ENCODE measurements around the gene GOLGA6L7.
"Not testable (repeated sequence)": the region's sequence is repeated elsewhere in the genome, so short reads cannot be mapped to it uniquely, and the experiment has no call there.

GOLGA6L7 gene, protein sequence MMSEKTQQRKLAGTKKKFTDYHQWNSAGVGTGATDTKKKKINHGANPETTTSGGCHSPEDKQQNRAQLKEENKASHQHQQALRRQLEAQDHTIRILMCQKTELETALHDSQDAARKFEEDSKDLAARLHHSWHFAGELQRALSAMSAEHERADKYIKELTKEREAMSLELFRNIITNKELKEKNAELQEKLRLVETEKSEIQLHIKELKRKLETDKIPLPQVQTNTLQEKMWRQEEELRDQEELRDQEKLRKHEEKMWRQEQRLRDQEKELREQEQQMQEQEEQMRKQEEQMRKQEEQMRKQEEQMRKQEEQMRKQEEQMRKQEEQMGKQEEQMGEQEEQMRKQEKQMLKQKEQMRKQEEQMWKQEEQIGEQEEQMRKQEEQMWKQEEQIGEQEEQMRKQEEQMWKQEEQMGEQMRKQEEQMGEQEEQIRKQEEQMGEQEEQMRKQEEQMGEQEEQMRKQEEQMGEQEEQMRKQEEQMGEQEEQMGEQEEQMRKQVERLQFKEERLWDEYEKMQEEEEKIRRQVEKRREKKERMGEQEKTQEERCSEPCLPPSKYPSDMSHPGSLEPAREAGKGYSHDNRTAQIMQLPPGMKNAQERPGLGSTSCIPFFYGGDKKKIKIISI

DNA sequence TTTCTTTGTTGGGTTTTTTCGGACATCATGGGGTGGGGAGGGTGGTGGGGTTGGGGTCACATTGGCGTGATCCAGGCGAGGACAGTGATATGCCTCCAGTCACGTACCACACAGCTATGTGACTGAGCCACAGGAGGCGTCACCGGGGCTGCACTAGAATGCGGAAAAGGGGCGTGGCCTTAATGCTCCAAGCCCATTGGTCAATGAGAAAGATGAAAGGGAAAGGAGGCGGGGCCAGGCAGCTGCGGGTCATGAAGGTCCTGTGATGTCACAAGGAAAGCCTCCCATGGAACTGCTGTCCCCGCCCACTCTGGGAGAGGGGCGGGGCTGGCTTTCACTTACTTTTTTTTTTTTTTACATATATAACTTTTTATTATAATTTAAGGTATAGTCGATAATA is at the start of gene GOLGA6L7:
TSS of gene GOLGA6L7 (minus strand) at position 124 of the 400 bp plus-strand sequence. CDS start at position 29, 95 bp downstream.
- DNase-seq (ENCODE audit: extremely low read depth in 1 of 2, low read depth in 1 of 2), result not testable (repeated sequence)

DNA sequence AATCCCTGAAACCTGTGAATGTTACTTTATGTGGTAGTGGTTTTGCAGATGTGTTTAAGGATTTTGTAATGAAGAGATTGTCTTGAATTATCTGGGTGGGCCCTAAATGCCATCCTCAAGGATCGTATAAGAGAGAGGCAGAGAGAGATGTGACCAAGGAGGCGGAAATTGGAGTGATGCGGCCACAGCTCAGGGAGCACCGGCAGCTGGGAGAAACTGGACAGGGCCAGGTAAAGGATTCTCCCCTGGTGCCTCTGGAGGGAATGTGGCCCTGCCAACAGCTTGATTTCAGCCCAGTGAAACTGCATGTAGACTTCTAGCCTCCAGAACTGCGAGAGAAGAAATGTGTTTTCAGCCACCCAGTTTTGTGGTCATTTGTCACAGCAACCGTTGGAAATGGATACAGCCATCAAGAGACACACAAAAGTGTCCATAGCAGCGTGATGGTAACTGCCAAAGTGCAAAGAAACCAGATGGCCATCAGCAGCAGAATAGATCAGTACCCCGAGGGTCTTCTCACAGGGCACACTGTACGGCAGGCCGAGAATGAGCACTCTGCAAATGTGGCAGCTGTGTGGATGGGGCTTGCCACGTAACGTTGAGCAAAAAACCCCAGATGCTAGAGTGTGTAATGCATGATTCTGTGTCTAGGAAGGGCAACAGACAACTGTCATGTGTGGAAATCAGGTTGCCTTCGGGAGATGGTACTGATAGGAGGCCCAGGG is 49.6 kb upstream of the GOLGA6L7 start:
- DNase-seq (ENCODE audit: extremely low read depth in 1 of 2, low read depth in 1 of 2), result no peak

DNA sequence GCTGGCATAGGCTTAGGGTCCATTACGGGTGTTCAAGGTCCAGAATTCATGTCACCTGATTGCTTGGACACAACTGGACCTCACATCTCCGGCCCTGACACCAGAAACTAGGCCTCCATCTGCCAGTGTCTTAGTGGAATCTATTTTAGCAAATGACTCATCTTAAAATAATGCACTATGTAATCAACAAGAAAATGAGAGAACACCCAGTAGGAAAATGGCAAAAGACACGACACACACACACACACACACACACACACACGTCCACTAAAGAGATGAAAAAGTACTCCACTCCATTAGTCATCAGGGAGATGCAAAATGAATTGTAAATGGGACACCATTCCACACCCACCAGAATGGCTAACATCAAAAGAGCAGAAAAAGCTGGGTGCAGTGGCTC is 48.5 kb upstream of the GOLGA6L7 start:
- DNase-seq (ENCODE audit: extremely low read depth in 1 of 2, low read depth in 1 of 2), result no peak

DNA sequence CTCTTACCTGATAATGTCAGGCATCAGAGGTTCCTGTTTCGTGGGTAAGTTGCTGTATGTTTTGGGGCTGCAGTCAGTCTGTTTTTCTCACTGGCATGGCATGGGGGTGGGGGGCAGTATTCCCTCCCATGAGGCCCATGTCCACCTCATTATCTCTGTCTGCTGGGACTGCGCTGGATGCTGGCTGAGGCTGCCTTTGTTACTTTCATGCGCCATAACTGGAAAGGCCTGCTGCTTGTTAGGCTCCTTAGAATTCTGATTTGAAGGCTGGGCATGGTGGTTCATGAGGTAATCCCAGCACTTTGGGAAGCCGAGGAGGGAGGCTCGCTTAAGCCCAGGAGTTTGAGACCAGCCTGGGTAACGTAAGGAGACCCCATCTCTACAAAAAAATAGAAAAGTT is 47.1 kb upstream of the GOLGA6L7 start:
- DNase-seq (ENCODE audit: extremely low read depth in 1 of 2, low read depth in 1 of 2), result no peak

DNA sequence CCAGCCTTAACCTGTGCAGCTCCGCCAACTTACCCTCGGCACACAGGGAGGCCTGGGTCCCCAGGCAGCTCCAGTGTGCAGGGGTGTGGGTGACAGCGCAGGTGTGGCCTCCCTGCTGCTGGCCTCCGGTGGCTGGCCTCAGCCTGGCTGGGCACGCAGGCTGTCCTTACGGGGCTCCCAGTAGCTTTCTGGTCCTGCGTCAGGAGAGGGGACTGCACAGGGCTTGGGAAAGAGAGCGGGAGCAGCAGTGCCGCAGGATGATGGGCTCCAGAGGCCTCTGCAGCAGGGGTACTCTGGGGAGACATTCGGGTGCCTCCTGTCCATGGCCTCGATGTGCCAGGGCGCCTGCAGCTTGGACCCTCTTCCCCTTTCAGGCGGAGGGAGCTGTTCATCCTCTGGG is 46.7 kb upstream of the GOLGA6L7 start:
- DNase-seq (ENCODE audit: extremely low read depth in 1 of 2, low read depth in 1 of 2), result no peak

DNA sequence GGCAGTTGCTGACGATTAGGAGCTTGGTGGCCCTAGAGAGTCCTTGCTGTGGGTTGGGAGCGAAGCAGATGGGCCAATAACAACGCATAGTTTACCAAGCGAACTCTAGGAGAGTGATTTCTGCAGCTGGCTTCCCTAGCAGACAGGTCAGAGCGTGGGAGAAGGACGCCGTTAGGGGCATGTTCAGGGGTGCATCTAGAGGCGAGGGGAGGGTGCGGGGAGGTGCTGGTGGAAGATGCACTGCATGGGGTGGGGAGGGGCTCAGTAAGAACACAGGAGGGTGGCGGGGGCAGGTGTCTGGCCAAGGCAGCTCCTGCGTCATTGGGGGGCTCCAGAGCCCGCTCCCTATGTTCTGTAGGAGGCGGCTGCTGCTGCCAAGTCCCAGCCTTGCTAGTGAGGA is 46.2 kb upstream of the GOLGA6L7 start:
- DNase-seq (ENCODE audit: extremely low read depth in 1 of 2, low read depth in 1 of 2), result no peak

DNA sequence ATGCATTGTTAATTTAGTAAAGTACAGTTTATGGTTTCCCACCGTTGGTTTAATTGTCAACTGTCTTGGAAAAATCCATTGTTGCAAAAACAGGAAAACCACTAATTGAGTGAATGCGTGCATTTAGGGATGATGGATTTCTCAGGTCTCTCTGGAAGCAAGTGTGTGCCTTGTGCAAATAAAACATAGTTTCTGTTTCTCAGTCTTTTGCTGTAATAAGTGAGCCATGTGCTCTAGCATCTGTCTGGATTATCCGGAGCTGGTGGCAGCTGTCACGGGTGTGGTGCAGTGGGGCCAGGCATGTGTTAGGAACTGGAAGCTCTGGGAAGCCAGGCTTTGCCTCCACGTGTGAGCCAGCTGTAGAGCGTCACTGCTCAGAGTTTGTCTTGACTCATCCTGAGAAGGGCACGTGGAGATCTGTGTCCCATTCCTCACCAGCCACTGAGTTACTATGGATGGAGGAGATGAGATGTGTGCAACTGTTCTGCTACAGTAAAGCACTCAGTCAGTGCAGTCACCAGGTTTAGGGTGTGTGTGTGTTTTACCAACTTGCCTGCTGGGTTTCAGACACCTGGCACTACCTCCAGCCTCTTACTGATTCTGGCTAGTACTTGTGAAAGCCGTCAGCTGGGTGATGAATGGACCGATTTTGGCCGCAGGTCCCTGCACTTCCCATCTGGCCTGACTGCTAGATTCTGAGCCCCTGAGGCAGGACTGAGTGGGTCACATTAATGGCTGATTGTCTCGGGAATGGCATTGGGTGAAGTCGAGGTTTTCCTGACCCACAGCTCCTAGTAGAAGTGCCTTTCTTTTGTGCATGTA is 44.6 kb upstream of the GOLGA6L7 start:
- DNase-seq (ENCODE audit: extremely low read depth in 1 of 2, low read depth in 1 of 2), result no peak

DNA sequence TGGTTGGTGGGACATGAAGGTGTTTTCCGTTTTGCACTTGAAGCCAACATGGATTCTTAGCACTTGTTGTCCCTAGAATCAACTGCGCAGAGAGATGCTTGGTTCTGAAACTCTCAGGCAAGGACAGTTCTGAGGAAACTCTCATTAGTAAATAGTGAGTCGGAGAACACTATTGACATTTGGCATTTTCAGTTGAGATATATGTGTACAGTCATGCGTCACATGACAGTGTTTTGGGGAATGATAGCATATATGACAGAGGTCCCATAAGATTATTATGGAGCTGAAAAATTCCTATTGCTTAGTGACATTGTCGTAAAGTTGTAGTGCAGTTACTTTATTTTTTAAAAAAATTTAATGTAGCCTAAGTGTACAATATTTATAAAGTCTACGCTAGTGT is 43.1 kb upstream of the GOLGA6L7 start:
- DNase-seq (ENCODE audit: extremely low read depth in 1 of 2, low read depth in 1 of 2), result no peak

DNA sequence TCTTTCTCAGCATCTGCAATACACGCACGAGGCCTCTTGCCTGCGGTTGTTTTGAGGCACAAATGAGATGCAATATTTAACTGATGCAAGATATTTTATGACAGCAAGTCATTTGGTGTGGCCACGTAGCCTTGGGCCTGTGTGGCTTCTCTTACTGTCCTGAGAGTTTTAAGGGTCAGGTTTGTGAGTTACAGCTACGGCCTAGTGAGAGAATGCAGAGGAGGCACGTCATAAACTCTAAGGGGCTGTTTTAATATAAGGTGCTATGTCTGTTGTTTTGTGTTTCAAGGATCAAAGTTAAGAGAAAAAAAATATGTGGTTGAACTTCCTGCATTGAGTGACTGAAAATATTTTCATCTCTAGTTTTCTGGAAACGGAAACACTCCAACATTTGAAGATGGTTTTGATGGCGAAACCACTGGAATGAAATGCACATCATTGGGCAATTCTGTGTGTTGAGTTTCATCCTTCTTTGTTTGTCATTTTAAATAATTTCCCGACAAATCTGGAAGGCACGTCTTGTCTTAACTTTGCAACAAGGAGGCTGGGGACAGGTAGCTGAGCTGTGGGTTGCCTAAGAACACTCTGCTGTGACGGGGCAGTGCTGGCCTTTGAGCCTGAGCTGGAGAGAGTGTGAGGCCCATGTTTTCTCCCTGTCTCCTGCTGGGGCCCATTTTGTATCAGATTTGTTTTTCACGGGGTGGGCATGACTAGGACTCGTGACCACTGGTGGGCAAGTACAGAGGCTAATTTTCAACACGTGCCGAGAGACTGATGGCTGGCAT is 42.5 kb upstream of the GOLGA6L7 start:
- no peak for DNase-seq (ENCODE audit: extremely low read depth in 1 of 2, low read depth in 1 of 2)

DNA sequence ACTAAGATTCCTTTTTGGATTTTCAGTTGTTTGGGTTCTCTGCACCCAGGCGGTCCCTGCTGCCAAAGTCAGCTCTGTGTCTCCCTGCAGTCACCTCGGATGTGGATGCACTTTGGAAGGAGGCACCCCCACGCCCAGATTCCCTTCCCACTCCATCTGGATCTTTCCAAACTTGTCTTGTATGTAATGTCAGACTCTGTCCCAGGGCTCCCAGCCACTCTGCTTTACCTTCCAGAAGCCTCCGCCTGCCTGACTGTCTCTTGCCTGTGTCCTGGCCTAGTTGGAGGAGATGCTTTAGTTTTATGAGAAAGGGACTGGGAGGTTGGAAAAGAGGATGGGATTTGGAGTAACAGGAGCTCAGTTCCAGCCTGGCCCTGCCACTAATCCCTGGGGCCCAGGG is 41.8 kb upstream of the GOLGA6L7 start:
- DNase-seq (ENCODE audit: extremely low read depth in 1 of 2, low read depth in 1 of 2), result not testable (repeated sequence)

DNA sequence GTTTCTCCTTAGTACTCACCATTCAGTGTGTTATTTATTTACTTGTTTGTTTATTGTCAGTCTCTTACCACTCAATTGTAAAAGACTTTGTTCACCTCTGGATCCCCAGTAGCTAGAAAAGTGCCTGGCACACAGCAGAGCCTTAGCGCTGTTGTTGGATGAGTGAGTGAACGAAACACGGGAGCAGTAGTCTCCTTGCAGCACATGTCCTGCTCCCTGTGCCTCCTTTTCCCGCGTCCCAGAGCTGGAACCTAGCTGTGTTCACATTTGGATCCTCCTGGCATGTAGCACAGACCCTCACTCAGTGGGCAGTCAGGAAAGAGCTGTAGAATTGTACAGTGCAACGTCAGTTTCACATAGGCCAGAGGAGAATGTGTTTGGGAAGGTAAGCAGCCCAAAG is 41.4 kb upstream of the GOLGA6L7 start:
- not testable (repeated sequence) for DNase-seq (ENCODE audit: extremely low read depth in 1 of 2, low read depth in 1 of 2)

DNA sequence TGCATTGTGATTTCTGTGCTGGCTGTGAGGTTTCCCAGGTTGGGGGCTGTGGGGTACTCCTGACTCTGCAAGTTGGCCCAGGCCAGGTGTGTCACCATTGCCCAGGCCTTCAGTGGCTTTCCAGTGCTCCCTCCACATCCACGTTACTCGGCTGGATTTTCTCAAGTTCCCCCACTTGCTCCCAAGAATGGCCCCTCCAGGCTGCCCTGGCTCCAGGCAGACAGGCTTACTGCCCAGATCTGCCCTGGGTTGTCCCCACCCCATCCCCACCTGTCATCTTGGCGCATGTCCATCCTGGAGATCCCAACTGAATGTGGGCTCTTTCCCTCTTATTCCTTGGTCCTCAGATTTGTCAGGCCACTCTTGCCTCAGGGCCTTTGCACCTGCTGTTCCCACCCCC is 40.9 kb upstream of the GOLGA6L7 start:
- DNase-seq (ENCODE audit: extremely low read depth in 1 of 2, low read depth in 1 of 2), result no peak

DNA sequence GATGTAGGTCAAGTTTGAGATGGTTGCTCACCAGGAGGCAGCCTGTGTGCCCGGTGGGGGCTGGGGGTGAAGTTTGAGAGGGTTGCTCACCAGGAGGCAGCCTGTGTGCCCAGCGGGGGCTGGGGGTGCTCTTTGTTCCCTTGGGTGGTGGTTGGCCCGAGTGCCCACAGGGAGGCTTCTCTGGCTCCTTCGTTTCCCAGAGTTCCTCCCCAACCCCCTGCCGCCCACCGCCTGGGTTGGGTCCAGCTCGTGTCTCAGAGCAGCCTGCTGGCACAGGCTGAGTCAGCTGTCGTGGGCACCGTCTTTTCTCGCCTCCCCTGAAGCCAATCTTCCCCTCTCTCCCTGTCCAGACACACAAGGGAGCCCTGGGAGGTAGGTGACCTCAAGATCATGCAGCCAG is 40.5 kb upstream of the GOLGA6L7 start:
- DNase-seq (ENCODE audit: extremely low read depth in 1 of 2, low read depth in 1 of 2), result no peak

DNA sequence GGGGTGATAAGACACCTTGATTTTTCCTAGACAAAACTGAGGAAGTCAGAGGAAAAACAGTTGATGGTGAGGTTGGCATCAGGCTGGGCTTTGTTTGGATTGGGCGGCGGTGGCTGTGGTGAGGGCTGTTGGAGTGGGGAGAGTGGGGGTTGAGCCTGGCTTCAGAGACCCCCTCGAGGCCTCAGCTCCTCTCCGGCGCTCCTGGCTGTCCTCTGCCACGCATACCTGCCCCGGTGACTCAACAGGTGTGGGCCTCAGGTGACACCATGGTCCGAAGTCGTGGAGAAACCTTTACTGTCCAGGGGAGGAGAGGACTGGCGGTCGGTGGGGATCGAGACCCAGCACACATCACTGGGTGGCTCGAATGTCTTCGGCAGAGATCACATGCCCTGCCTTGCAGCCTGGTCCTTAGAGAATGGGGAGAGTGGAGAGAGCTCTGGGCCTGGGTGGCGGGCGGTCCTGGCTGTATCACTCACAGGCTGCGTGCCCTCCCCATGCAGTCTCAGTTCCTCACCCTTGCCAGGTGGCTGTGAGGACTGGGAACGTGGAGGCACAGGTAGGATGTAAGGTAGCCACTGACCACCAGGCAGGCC is 40.0 kb upstream of the GOLGA6L7 start:
- no peak for DNase-seq (ENCODE audit: extremely low read depth in 1 of 2, low read depth in 1 of 2)

DNA sequence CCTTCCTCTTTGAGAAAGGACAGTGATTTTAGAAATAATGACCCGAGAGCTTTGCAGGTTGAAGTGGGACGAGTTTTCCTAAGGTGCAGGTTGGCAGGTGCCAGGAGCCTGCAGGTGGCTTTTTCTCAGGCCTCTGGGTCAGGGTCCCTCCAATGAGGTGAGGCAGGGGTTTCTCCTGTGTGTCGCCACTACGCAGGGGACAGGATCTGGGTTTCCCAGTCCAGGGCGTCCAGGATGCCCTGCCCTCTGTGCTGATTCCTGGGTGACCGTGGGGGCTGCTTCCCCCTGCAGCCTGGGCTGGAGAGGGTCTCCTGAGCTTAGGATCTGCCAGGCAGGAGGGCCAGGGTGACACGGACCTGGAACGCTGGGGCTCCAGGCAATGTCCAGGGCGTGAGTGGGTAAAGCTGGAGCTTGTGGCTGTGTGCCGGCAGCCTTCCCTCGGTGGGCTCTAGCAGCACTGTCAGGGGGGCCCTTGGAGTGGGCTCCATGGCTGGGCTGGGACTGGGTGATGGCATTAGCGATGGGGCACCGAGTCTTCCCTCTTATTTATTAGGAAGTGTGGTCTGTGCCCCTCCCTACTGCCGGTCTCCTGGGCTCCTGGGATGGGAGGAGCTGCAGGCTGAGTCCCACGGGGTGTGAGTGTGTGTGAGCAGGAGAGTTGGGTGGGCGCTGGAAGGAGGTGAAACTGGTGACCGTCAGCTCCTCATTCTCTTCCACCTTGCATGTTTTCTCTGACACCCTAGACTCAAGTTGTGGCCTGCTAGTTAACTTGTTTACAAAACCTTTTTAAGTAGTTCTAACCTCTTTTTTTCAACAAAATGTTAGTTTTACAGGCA is 39.1 kb upstream of the GOLGA6L7 start:
- DNase-seq (ENCODE audit: extremely low read depth in 1 of 2, low read depth in 1 of 2), result no peak

DNA sequence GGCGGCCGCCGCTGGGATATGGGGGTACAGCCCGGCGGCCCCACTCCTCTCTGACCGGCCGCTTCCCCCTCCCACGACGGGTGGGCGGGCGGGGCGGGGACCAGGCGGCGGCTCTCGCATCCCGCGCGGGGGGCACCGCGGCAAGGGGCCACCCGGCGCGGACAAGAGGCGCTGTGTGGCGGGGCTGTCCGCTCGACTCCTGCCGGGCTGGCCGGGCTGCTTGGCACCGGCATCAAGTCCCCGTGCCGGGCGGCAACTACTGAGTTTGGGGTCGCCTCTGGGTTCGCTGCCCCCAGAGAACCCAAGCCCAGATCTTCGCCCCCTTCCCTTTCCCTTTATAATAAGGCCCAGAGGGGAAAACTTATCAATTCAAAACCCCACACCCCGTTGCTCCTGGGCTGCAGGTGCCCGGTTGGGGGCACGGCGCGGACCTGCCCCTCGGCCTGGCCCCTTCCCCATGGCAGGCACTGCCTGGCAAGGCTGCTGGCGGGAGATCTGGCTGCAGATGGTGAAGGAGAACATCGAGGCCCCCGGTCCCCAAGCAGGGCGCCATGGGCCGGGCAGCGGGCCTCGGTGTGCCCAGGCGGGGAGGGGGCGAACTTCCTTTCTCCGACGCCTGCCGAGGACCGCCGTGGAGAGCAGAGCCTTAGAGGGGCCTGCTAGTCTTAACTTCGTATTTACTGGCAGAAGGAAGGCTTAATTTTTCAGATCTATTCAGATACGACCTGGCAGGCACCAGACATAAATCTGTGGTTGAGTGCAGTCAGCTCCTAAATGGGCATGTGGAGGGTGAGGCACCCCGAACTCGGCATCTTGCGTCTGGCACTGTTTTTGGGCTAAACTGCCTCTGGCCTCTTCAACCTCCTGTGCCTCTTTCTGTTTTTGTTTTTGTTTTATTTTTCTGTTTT is 38.2 kb upstream of the GOLGA6L7 start:
- no peak for DNase-seq (ENCODE audit: extremely low read depth in 1 of 2, low read depth in 1 of 2)

DNA sequence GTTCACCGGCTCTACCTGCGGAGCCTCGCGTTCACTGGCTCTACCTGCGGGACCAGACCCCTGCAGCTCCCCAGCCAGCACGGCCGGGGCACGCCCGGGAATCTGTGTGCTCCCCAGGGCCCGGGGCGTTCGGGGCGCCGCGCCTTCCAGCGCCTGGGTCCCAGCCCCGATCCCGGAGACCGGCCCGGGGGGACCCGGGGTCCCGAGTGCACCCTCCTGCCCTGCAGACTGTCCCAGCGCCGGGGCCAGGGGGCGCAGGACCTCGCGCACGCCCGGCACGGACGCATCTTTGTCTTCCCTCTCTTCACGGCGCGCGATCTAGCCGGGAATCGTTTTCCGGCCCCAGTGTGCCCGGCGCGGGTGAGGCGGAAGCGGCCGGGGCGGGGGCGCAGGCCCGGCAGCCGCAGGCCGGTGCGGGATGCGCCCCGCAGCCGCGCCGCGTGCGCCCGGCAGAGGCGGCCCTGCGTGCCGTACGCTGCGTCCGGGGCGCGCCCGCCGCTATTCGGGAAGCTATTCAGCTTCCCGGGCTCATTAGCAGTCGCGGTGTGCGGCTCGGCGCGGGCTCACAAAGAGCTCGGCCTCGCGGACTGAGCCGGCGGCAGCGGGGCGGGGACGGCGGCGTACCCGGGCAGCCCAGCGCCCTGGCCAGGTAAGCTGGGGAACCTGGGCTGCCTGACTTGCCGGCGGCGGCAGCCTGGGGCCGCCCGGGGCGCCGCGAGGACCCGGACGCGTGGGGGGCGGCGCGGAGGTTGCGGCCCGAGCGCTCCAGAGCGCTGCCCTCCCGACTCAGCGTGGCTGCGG is 37.4 kb upstream of the GOLGA6L7 start, which contains the start of gene APBA2:
TSS of gene APBA2 (plus strand) at position 345 of the 801 bp plus-strand sequence. CDS start 167,911 bp downstream, outside the sequence.
- peak in 1 of 2 donors; percentile 24 for DNase-seq (ENCODE audit: extremely low read depth in 1 of 2, low read depth in 1 of 2)

All from activated CD8-positive, alpha-beta memory T cell treated with anti-CD3 and anti-CD28 coated beads for 1 hour (primary cell).